IMR-90 (cell line): ENCODE results near the gene DIP2B. TPM values are rescaled to one million over a fixed set of nuclear protein-coding genes. Genes with fewer than 3 reads are reported as not detected.

Experiments
- ATAC-seq: fragments of 200-7000 bp; cut with Tn5 transposase; 2 replicates; pipeline ENCODE4 v1.9.1; 2020; ENCODE audit warnings: low read depth, mild to moderate bottlenecking, moderate library complexity
- BruUV-seq: library from RNA; stranded (reverse); fragments of 400-500 nt; replicated peaks from 2 replicates; lab custom pipeline; 2021; lab: Mats Ljungman, UMichigan
- CTCF ChIA-PET: fragments of 300-600 bp; formaldehyde crosslinking; extraction: SDS; loops from one replicate; lab custom pipeline; 2021; ENCODE audit warnings: antibody characterized with exemption; lab: Yijun Ruan, JAX
- POLR2A ChIA-PET: fragments of 300-600 bp; sonication (Branson Sonifier 250); formaldehyde crosslinking; loops from one replicate; lab custom pipeline; 2022; ENCODE audit warnings: antibody characterized with exemption; ENCODE audit not compliant: unreplicated experiment; lab: Charles Lee
- DNase-seq: peaks from one replicate; pipeline ENCODE4 v3.0.0; 2013
- H2AFZ ChIP-seq: replicated peaks from 2 replicates; pipeline ENCODE3; 2013; ENCODE audit warnings: low read length, mild to moderate bottlenecking; ENCODE audit not compliant: poor library complexity
- H2AK5ac ChIP-seq: 2 replicates; pipeline ENCODE4 v1.6.1; 2013; ENCODE audit warnings: low read depth, low read length, inconsistent platforms
- H2AK9ac ChIP-seq: replicated peaks from 2 replicates; pipeline ENCODE3; 2013; ENCODE audit warnings: mild to moderate bottlenecking, low read depth, low read length, moderate library complexity; ENCODE audit not compliant: poor library complexity
- H2BK120ac ChIP-seq: 2 replicates; pipeline ENCODE4 v1.6.1; 2013; ENCODE audit warnings: low read depth, low read length, inconsistent platforms
- H2BK15ac ChIP-seq: 3 replicates; pipeline ENCODE4 v1.6.1; 2013; ENCODE audit warnings: low read depth, low read length, inconsistent platforms
- H2BK20ac ChIP-seq: 2 replicates; pipeline ENCODE4 v1.6.1; 2013; ENCODE audit warnings: low read depth, mild to moderate bottlenecking, inconsistent platforms, low read length, moderate library complexity
- H2BK5ac ChIP-seq: 2 replicates; pipeline ENCODE4 v1.6.1; 2013; ENCODE audit warnings: mild to moderate bottlenecking, low read depth, low read length, inconsistent platforms; ENCODE audit not compliant: poor library complexity, severe bottlenecking
- H3K14ac ChIP-seq: replicated peaks from 2 replicates; pipeline ENCODE4 v1.6.1; 2013; ENCODE audit warnings: low read depth, low read length, inconsistent platforms
- H3K18ac ChIP-seq: 2 replicates; pipeline ENCODE4 v1.6.1; 2013; ENCODE audit warnings: low read depth, low read length, control low read depth
- H3K23ac ChIP-seq: 2 replicates; pipeline ENCODE4 v1.6.1; 2013; ENCODE audit warnings: low read depth, low read length, inconsistent platforms
- H3K27ac ChIP-seq: 2 replicates; pipeline ENCODE4 v1.5.1; 2013; ENCODE audit warnings: mild to moderate bottlenecking, control low read depth, low read length; ENCODE audit not compliant: insufficient read depth
- H3K27me3 ChIP-seq: 2 replicates; pipeline ENCODE4 v1.6.1; 2013; ENCODE audit warnings: low read length; ENCODE audit not compliant: control insufficient read depth, insufficient read depth
- H3K36me3 ChIP-seq: 2 replicates; pipeline ENCODE4 v1.6.1; 2013; ENCODE audit warnings: low read length, mixed read lengths; ENCODE audit not compliant: control insufficient read depth, insufficient read depth
- H3K4ac ChIP-seq: 2 replicates; pipeline ENCODE4 v1.6.1; 2013; ENCODE audit warnings: low read depth, low read length, inconsistent platforms
- H3K4me1 ChIP-seq: 2 replicates; pipeline ENCODE4 v1.6.1; 2013; ENCODE audit warnings: low read length, mixed read lengths; ENCODE audit not compliant: control insufficient read depth, insufficient read depth
- H3K4me2 ChIP-seq: 2 replicates; pipeline ENCODE4 v1.6.1; 2013; ENCODE audit warnings: low read depth, mild to moderate bottlenecking, control low read depth, low read length, moderate library complexity
- H3K4me3 ChIP-seq: 2 replicates; pipeline ENCODE4 v1.5.1; 2013; ENCODE audit warnings: low read depth, mild to moderate bottlenecking, control low read depth, low read length, moderate library complexity; ENCODE audit not compliant: insufficient read depth
- H3K56ac ChIP-seq: 2 replicates; pipeline ENCODE4 v1.6.1; 2013; ENCODE audit warnings: low read length, inconsistent platforms; ENCODE audit not compliant: insufficient read depth; ENCODE audit errors: extremely low read depth
- H3K79me1 ChIP-seq, 2 experiments: 2 replicates each; pipeline ENCODE4 v1.6.1; 2013; ENCODE audit warnings: low read length in 2 of 2, inconsistent platforms in 1 of 2, low read depth in 1 of 2
- H3K9ac ChIP-seq: 2 replicates; pipeline ENCODE4 v1.6.1; 2013; ENCODE audit warnings: low read depth, low read length, control low read depth
- H3K9me1 ChIP-seq: 2 replicates; pipeline ENCODE4 v1.6.1; 2013; ENCODE audit warnings: low read length, inconsistent platforms; ENCODE audit not compliant: insufficient read depth
- H3K9me3 ChIP-seq: 2 replicates; pipeline ENCODE4 v1.6.1; 2013; ENCODE audit warnings: low read length; ENCODE audit not compliant: control insufficient read depth, insufficient read depth
- H4K20me1 ChIP-seq: 2 replicates; pipeline ENCODE4 v1.6.1; 2013; ENCODE audit warnings: low read length, inconsistent platforms; ENCODE audit not compliant: insufficient read depth
- H4K5ac ChIP-seq: 2 replicates; pipeline ENCODE4 v1.6.1; 2013; ENCODE audit warnings: mild to moderate bottlenecking, low read depth, low read length, control low read depth
- H4K8ac ChIP-seq, 2 experiments: 2 replicates each; pipeline ENCODE4 v1.6.1; 2013; ENCODE audit warnings: low read depth in 2 of 2, low read length in 2 of 2, control low read depth in 1 of 2, inconsistent platforms in 1 of 2
- H4K91ac ChIP-seq: 2 replicates; pipeline ENCODE4 v1.6.1; 2013; ENCODE audit warnings: low read depth, low read length, inconsistent platforms; ENCODE audit not compliant: insufficient read depth
- RAD21 ChIP-seq: IDR thresholded peaks from 2 replicates; pipeline ENCODE4 v1.6.1; 2012; ENCODE audit warnings: low read length, improper control_type of control experiment
- RFX5 ChIP-seq: IDR thresholded peaks from 2 replicates; pipeline ENCODE4 v1.8.0; 2012; ENCODE audit warnings: low read depth, mild to moderate bottlenecking, low read length, moderate library complexity
- SMC3 ChIP-seq: fragments of 150-350 bp; IDR thresholded peaks from 2 replicates; pipeline ENCODE4 v1.6.1; 2016; ENCODE audit warnings: low read depth, mild to moderate bottlenecking, antibody characterized with exemption, low read length, moderate library complexity
- WGBS, 2 experiments: methylation state at CpG; one replicate each; pipeline versions ENCODE4 v1.1.5 to v1.1.7; 2013; ENCODE audit warnings: missing lambda C conversion rate in 2 of 2; ENCODE audit not compliant: insufficient read length in 1 of 2; ENCODE audit errors: extremely low coverage in 2 of 2; 5-methylcytosine and 5-hydroxymethylcytosine counted together
- dilution Hi-C: fragments of 300-500 bp; cut with HindIII; formaldehyde crosslinking; loops from one replicate; pipeline ENCODE4 v1.14.3; 2018; ENCODE audit warnings: low sequenced_read_pairs; ENCODE audit not compliant: unreplicated experiment
- in situ Hi-C: fragments of 300-500 bp; cut with MboI; formaldehyde crosslinking; loops from 3 replicates; pipeline ENCODE4 v1.14.3; 2019; ENCODE audit warnings: low sequenced_read_pairs, inconsistent platforms, mixed read lengths
- intact Hi-C: fragments of 100-400 bp; cut with micrococcal nuclease; formaldehyde crosslinking; loops from 2 replicates; pipeline ENCODE4 v1.10.0; 2022
- polyA plus RNA-seq, 3 experiments: library from polyadenylated mRNA; depleted of rRNA; stranded (reverse); fragments of >200 nt; gene quantifications; 2 replicates each; pipeline ENCODE4 v1.2.3, GENCODE V29; 2012; ENCODE audit warnings: low replicate concordance in 1 of 3
- total RNA-seq: library from RNA; depleted of rRNA; stranded (reverse); fragments of >200 nt; gene quantifications from 2 replicates; pipeline ENCODE4 v1.2.3, GENCODE V29; 2012

The DIP2B gene
- total and polyA plus RNA-seq, 2 of the 4 experiments (the other 2 are of a cell fraction), result 7.7 to 12.9 TPM

DNA sequence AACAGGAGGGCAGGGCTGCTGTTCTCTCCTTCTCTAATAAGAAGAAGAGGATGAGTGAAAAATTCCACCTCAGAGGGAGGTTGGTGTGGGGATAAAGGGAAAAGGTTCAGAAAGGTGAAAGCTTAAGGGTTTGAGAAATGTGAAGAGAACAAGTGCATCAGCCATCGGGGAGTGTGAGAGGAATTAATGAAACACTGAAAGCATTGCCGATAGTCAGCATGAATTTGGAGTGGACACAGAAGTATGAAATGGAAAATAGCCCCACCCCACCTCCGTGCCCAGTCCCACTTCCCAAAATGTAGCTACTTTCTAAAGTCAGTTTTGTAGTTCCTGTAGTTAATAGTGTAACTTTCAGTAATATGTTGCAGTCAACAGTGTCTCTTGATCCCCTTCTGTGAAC is 33.4 kb downstream of the DIP2B start:
- BruUV-seq, result no TSS peak
- in situ Hi-C loops (loop anchor here (10.0 kb wide), 1 partner anchor 57 kb away; no protein-coding TSS in a partner anchor), intact Hi-C loops (no loop called here), dilution Hi-C loops (no loop called here)
- Histone ChIP-seq H3K4me3 (no peak overlapping the region), H3K36me3 (no peaks in the 10 kb centered on the region; the same call in 1 of the 2 replicates), H3K9me3 (no peaks in the 10 kb centered on the region), H2AFZ (no peak overlapping the region), H3K23ac (no peak overlapping the region), H4K91ac (no peak overlapping the region), H2AK9ac (no peak overlapping the region), H3K27ac (no peak overlapping the region), H3K18ac (no peak overlapping the region), H3K56ac (no peak overlapping the region), H2AK5ac (no peak overlapping the region), H2BK15ac (no peak overlapping the region), H4K5ac (no peak overlapping the region), H3K4ac (no peak overlapping the region), H2BK120ac (no peak overlapping the region), H2BK5ac (no peak overlapping the region), H3K4me2 (no peak overlapping the region), H3K4me1 (peaks cover 4% of the 10 kb centered on the region), H3K14ac (no peak overlapping the region), H3K27me3 (no peaks in the 10 kb centered on the region), H2BK20ac (no peak overlapping the region), H3K9me1 (peaks cover 2% of the 10 kb centered on the region; the same call in 1 of the 2 replicates), H4K8ac (no peak overlapping the region), H3K79me1 (peaks cover 15 to 62% of the 10 kb centered on the region in 2 experiments), H4K20me1 (peaks cover 15% of the 10 kb centered on the region; the same call in 1 of the 2 replicates), H3K9ac (no peak overlapping the region)
- TF ChIP-seq RAD21 (no peak), RFX5 (no peak), SMC3 (no peak)
- no CpG with 5 or more reads among the region's 3 CpGs for WGBS, 2 experiments
- CTCF ChIA-PET, result no interaction called here
- DNase-seq (no peak), ATAC-seq (no peak)
- POLR2A ChIA-PET, result no interaction called here
